Osteocyte (in vitro differentiated cells): ENCODE results near the gene MAPKAPK3. TPM values are rescaled to one million over a fixed set of nuclear protein-coding genes. Genes with fewer than 3 reads are reported as not detected.

Experiments used
- DNase-seq: peaks from one replicate; pipeline ENCODE4 v3.0.0; 2021; ENCODE audit warnings: mixed read lengths; ENCODE audit not compliant: unreplicated experiment; ENCODE audit errors: extremely low spot score
- H3K27ac Mint-ChIP-seq: one replicate; pipeline ENCODE4 v1.8.0; 2021; ENCODE audit warnings: mild to moderate bottlenecking, mixed read lengths; ENCODE audit not compliant: unreplicated experiment
- H3K27me3 Mint-ChIP-seq: one replicate; pipeline ENCODE4 v1.8.0; 2021; ENCODE audit warnings: mixed read lengths; ENCODE audit not compliant: unreplicated experiment
- H3K36me3 Mint-ChIP-seq: one replicate; pipeline ENCODE4 v1.8.0; 2021; ENCODE audit warnings: mixed read lengths; ENCODE audit not compliant: unreplicated experiment
- H3K4me1 Mint-ChIP-seq: one replicate; pipeline ENCODE4 v1.8.0; 2021; ENCODE audit warnings: mixed read lengths; ENCODE audit not compliant: unreplicated experiment
- H3K4me3 Mint-ChIP-seq: one replicate; pipeline ENCODE4 v1.8.0; 2021; ENCODE audit warnings: mild to moderate bottlenecking, moderate library complexity, mixed read lengths; ENCODE audit not compliant: unreplicated experiment
- H3K9me3 Mint-ChIP-seq: one replicate; pipeline ENCODE4 v1.8.0; 2021; ENCODE audit warnings: mixed read lengths; ENCODE audit not compliant: unreplicated experiment
- total RNA-seq: library from RNA; stranded (reverse); gene quantifications from 2 replicates; pipeline ENCODE4 v1.2.1, GENCODE V29; 2021
- TF ChIP-seq, protein P1 (sequence below): fragments of 200-600 bp; sonication (generic); IDR thresholded peaks from 2 replicates; pipeline ENCODE4 v1.5.0; 2021; ENCODE audit warnings: antibody characterized with exemption, mild to moderate bottlenecking, moderate library complexity

Gene MAPKAPK3
- total RNA-seq, 1 donor from 2014 or later: 24.8 TPM

DNA sequence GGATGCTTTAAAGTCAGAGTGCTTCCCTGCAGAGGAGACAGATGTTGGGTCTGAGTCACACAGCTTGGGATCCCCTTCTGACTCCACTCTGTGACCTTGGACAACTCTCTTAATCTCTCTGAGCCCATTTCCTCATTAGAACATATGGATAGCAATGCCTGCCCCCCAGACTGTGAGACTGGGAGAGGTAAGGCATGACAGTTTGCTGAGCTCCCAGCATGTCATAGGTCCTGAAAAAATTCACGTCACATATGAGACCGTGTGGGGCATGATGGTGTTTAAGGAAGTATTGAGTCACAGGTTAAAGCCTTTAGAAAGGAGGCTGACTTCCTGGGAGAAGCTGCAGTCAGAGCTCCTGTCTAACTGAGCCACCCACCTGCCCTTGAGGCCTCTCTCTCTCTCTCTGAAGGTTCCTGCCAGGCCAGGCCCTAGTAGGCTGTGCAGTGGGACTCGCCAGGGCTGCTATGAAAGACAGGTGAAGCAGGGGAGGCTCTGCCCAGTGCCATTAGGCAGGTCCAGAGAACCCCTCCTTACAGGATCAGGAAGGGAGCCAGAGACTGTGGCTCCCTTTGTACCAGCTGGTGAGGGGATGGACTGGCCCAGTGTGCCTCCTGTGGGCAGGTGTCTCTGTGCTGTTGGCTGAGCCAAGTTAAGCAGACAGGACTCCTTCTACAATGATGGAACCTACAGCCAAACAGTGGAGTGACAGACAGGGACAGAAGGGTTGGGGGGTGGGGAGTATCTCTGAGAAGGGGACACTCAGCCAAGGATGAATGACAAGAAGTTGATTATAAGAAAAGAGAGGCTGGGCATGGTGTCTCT lies 38.3 kb downstream of the MAPKAPK3 start:
- Mint-ChIP-seq H3K4me3 (no peak overlapping the region), H3K27me3 (no peaks in the 10 kb centered on the region), H3K9me3 (no peaks in the 10 kb centered on the region), H3K4me1 (no peaks in the 10 kb centered on the region), H3K36me3 (no peaks in the 10 kb centered on the region), H3K27ac (no peak overlapping the region)
- TF ChIP-seq, protein P1, sequence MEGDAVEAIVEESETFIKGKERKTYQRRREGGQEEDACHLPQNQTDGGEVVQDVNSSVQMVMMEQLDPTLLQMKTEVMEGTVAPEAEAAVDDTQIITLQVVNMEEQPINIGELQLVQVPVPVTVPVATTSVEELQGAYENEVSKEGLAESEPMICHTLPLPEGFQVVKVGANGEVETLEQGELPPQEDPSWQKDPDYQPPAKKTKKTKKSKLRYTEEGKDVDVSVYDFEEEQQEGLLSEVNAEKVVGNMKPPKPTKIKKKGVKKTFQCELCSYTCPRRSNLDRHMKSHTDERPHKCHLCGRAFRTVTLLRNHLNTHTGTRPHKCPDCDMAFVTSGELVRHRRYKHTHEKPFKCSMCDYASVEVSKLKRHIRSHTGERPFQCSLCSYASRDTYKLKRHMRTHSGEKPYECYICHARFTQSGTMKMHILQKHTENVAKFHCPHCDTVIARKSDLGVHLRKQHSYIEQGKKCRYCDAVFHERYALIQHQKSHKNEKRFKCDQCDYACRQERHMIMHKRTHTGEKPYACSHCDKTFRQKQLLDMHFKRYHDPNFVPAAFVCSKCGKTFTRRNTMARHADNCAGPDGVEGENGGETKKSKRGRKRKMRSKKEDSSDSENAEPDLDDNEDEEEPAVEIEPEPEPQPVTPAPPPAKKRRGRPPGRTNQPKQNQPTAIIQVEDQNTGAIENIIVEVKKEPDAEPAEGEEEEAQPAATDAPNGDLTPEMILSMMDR: no peak
- DNase-seq: no peak

DNA sequence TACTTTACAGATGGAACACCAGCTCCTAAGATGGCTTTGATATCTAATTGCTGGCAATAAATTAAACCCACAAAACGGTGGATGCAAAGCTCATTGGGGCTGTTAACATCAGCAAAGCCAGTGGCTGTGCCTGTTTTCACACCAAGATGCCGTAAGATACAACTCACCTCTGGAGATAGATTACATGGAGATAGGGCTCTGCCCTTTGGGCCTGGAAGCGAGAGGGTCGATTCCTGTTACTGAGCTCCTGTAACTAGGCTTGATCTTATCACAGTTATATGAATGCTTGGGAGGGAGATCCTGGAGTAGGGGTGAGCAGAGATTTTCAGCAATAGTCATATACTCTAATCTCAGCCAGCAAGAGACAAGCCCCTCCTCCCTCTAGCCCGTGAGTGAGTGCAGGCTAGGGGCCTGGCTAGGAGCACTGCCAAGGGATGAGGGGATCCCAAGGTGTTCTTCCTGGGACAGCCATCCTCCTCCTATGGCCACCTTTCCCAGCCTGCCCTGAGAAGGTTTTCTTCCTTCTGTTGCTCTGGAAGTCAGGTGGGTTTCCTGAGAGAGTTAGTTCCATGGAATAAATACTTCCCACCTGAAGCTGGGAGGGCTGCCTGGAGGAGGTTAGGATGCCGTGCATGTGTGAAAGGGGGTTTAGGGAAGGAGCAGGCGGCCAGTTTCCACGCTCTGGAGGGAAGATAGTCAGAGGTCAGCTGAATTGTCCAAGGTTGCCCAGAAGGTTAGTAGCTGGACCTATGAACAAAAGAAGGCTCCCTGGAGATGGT lies 39.7 kb downstream of the MAPKAPK3 start:
- no peak overlapping the region for H3K27ac Mint-ChIP-seq
- no peaks in the 10 kb centered on the region for H3K9me3 Mint-ChIP-seq
- H3K27me3 Mint-ChIP-seq: no peaks in the 10 kb centered on the region
- no peaks in the 10 kb centered on the region for H3K36me3 Mint-ChIP-seq
- no peak for DNase-seq
- TF ChIP-seq, protein P1: no peak
- no peaks in the 10 kb centered on the region for H3K4me1 Mint-ChIP-seq
- H3K4me3 Mint-ChIP-seq: no peak overlapping the region

DNA sequence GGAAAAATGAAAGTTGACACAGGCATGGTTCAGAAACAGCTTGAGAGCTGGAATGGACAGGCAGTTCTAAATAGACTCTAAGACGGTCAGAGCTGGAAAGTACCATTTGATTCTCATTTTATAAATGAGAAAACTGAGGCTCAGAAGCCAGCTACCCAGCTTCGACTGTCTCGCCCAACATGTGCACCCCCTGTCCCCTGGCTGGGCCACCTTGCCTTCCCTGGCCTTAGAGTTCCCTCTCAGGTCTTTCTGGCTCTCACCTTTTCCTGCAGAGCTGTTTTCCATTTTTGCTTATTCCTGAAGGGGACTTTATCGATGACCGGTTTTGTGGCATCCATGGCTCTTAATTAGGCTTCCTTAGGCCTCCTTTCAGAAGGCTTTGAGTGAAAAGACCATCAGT lies 40.5 kb downstream of the MAPKAPK3 start:
- Mint-ChIP-seq H3K4me1 (no peaks in the 10 kb centered on the region), H3K27ac (no peak overlapping the region), H3K9me3 (no peaks in the 10 kb centered on the region), H3K27me3 (no peaks in the 10 kb centered on the region), H3K4me3 (no peak overlapping the region), H3K36me3 (no peaks in the 10 kb centered on the region)
- DNase-seq: no peak
- TF ChIP-seq, protein P1: no peak

DNA sequence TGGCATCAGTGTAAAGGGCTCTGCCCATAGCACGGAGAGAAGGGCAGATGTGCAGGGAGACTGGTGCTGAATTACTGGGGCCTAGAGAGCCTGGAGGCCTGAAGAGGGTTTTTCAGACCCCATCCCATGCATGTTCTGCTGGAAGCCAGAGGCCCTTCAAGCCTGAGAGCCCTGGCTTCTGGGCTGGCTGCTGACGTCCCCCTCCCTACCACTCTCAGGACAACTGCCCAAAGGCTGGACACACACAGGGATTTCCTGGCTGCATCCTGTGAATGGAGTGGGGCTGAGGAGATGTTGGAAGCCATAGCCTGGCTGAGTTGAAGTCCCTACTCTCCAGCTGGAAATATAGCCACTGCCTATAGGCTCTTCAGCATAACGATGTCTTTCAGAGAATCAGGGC lies 40.9 kb downstream of the MAPKAPK3 start:
- H3K27ac Mint-ChIP-seq: no peak overlapping the region
- H3K4me3 Mint-ChIP-seq: no peak overlapping the region
- H3K9me3 Mint-ChIP-seq: no peaks in the 10 kb centered on the region
- no peak for DNase-seq
- no peaks in the 10 kb centered on the region for H3K27me3 Mint-ChIP-seq
- TF ChIP-seq, protein P1: no peak
- no peaks in the 10 kb centered on the region for H3K36me3 Mint-ChIP-seq
- H3K4me1 Mint-ChIP-seq: no peaks in the 10 kb centered on the region

DNA sequence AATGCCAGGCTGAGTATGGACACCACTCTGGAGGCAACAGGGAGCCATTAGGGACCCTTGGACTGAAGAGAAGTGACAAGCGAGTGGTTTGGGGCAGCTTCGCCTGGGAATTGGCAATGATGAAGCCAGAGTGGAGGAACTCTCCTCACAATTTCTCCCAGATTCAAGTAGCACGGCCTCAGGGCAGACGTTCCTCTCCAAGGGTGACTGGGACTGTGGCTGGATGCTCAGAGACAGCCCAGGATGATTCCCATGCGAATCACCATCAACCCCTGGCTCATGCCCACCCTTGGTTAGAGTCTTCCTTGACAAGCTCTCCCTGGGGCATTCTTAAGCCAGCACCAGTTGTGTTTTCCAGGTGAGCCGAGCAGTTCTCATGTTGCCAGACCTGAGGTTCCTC lies 41.5 kb downstream of the MAPKAPK3 start:
- no peaks in the 10 kb centered on the region for H3K9me3 Mint-ChIP-seq
- H3K36me3 Mint-ChIP-seq: no peaks in the 10 kb centered on the region
- H3K27ac Mint-ChIP-seq: no peak overlapping the region
- TF ChIP-seq, protein P1: no peak
- no peak overlapping the region for H3K4me3 Mint-ChIP-seq
- no peaks in the 10 kb centered on the region for H3K27me3 Mint-ChIP-seq
- H3K4me1 Mint-ChIP-seq: no peaks in the 10 kb centered on the region
- DNase-seq: no peak
